GM21529 (cell line): Measurements from ENCODE around the gene STXBP4.

ENCODE experiments used
- ATAC-seq: cut with Tn5 transposase; IDR thresholded peaks from one replicate; pipeline ENCODE4 v1.9.1; 2021; ENCODE audit not compliant: unreplicated experiment

Gene STXBP4

GRCh38 chr17:54968262-54968987 lies at the start of gene STXBP4, which contains the start of gene COX11:
Gene STXBP4, plus strand, starts transcription at chr17:54968765. Its CDS starts 17,455 bp downstream, at chr17:54986220.
Gene COX11, minus strand, starts transcription at chr17:54968654. Its CDS starts 8 bp downstream, at chr17:54968646.
- peak; percentile 90 for ATAC-seq

GRCh38 chr17:54919425-54919824 lies 49.1 kb upstream of the STXBP4 start:
- no peak for ATAC-seq

GRCh38 chr17:54920819-54921218 lies 47.7 kb upstream of the STXBP4 start:
- ATAC-seq = no peak

GRCh38 chr17:54924405-54924804 lies 44.2 kb upstream of the STXBP4 start:
- no peak for ATAC-seq

GRCh38 chr17:54927525-54927924 lies 41.0 kb upstream of the STXBP4 start:
- no peak for ATAC-seq

GRCh38 chr17:54932711-54933110 lies 35.9 kb upstream of the STXBP4 start:
- no peak for ATAC-seq

- no peak for ATAC-seq
Observed at GRCh38 chr17:54933921-54934320, 34.6 kb upstream of the STXBP4 start.

- ATAC-seq = no peak
Observed at GRCh38 chr17:54935471-54935870, 33.1 kb upstream of the STXBP4 start.

- ATAC-seq = no peak
Observed at GRCh38 chr17:54937018-54937417, 31.5 kb upstream of the STXBP4 start.

GRCh38 chr17:54937426-54937825 lies 31.1 kb upstream of the STXBP4 start:
- ATAC-seq = no peak

GRCh38 chr17:54941285-54941684 lies 27.3 kb upstream of the STXBP4 start:
- ATAC-seq = no peak

- ATAC-seq = no peak
Observed at GRCh38 chr17:54944796-54945195, 23.8 kb upstream of the STXBP4 start.

GRCh38 chr17:54945231-54945630 lies 23.3 kb upstream of the STXBP4 start:
- no peak for ATAC-seq

- no peak for ATAC-seq
Observed at GRCh38 chr17:54945671-54946070, 22.9 kb upstream of the STXBP4 start.

- ATAC-seq = no peak
Observed at GRCh38 chr17:54947396-54947795, 21.2 kb upstream of the STXBP4 start.

- no peak for ATAC-seq
Observed at GRCh38 chr17:54948380-54948779, 20.2 kb upstream of the STXBP4 start.

GRCh38 chr17:54950116-54950515 lies 18.4 kb upstream of the STXBP4 start:
- no peak for ATAC-seq

- ATAC-seq = no peak
Observed at GRCh38 chr17:54951286-54951685, 17.3 kb upstream of the STXBP4 start.

GRCh38 chr17:54956791-54957190 lies 11.8 kb upstream of the STXBP4 start:
- ATAC-seq = no peak

GRCh38 chr17:54967621-54968261 lies 824 bp upstream of the STXBP4 start:
- ATAC-seq = peak; percentile 21

- ATAC-seq = peak; percentile 27
Observed at GRCh38 chr17:54968988-54969332, 395 bp downstream of the STXBP4 start.
